Measurements from ENCODE around the gene FAM120C.

The FAM120C gene

GRCh38 chrX:54030329-54030728 lies 152.7 kb downstream of the FAM120C start:
- DNase-seq (ENCODE audit: low spot score) = no peak

- no peak for DNase-seq (ENCODE audit: low spot score)
These were observed 153.4 kb downstream of the FAM120C start for GRCh38 chrX:54029529-54030143.

- no peak for DNase-seq (ENCODE audit: low spot score)
These were observed 158.7 kb downstream of the FAM120C start for GRCh38 chrX:54024350-54024749.

Measured in Ammon's horn (tissue), 1 donor.